Activated CD4-positive, alpha-beta T cell treated with anti-CD3 and anti-CD28 coated beads for 1 hour (primary cell): ENCODE results near the gene CDCA3.

Source experiments
- DNase-seq: peaks from one replicate; pipeline ENCODE4 v3.0.0-alpha.2; 2020

The CDCA3 gene

GRCh38 chr12:6831450-6831995 lies 19.6 kb downstream of the CDCA3 start:
- DNase-seq, result no peak

- no peak for DNase-seq
Measured at GRCh38 chr12:6830999-6831398, 20.1 kb downstream of the CDCA3 start.

GRCh38 chr12:6830286-6830890 lies 20.7 kb downstream of the CDCA3 start:
- DNase-seq, result no peak

- DNase-seq, result no peak
Measured at GRCh38 chr12:6829536-6830220, 21.4 kb downstream of the CDCA3 start.

- DNase-seq, result peak; percentile 29
Measured at GRCh38 chr12:6828781-6829535, 22.1 kb downstream of the CDCA3 start.

GRCh38 chr12:6827982-6828780 lies 22.9 kb downstream of the CDCA3 start, which contains the start of gene P3H3:
TSS of gene P3H3 (plus strand) at chr12:6828407. CDS start at chr12:6828441, 34 bp downstream.
- DNase-seq, result no peak

- no peak for DNase-seq
Measured at GRCh38 chr12:6827437-6827911, 23.6 kb downstream of the CDCA3 start.

- DNase-seq, result no peak
Measured at GRCh38 chr12:6826734-6827436, 24.2 kb downstream of the CDCA3 start.

GRCh38 chr12:6826125-6826733 lies 24.9 kb downstream of the CDCA3 start:
- DNase-seq, result no peak

- peak; percentile 71 for DNase-seq
Measured at GRCh38 chr12:6825398-6826124, 25.5 kb downstream of the CDCA3 start.

- no peak for DNase-seq
Measured at GRCh38 chr12:6824901-6825381, 26.1 kb downstream of the CDCA3 start.

GRCh38 chr12:6824085-6824775 lies 26.9 kb downstream of the CDCA3 start:
- no peak for DNase-seq

- no peak for DNase-seq
Measured at GRCh38 chr12:6823182-6824084, 27.7 kb downstream of the CDCA3 start.

GRCh38 chr12:6822426-6823135 lies 28.5 kb downstream of the CDCA3 start:
- no peak for DNase-seq

GRCh38 chr12:6821591-6822425 lies 29.3 kb downstream of the CDCA3 start, which contains the start of gene GPR162:
TSS of gene GPR162 (plus strand) at chr12:6821821. CDS start at chr12:6823899, 2,078 bp downstream.
- DNase-seq, result no peak

- DNase-seq, result no peak
Measured at GRCh38 chr12:6820166-6820565, 30.9 kb downstream of the CDCA3 start.
